ENCODE results near the gene ZNF536.
A peak's percentile ranks its signal among the peaks of the same experiment; 100 is the strongest.
"Not testable (repeated sequence)": the region's sequence is repeated elsewhere in the genome, so short reads cannot be mapped to it uniquely, and the experiment has no call there.

The ZNF536 gene

DNA sequence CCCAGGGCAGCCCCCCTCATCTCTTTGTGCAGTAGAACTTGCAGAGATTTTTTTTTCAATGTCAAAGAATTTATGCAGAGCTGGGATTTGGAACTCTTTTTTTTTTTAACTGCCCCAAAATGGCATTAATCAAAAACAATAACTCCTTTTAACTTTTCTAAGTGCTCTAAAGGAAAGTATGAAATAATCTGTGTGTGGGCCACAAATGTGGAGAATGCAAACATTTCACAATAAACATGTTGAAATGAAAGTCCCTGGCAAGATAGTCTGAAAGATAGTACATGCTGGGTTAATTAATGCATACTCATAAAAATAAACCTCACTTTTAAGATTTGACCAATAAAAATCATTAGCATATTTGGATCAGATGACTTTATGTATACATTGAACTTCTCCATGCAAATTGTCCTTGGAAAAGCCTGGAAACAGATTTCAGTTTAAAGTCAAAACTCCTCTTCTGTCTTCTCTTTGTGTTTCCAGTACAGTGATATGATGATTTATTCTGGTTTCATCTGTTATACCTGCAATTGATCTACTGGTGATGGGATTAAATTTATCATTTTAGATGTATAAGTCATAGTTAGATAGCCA, 30.5 kb upstream of the ZNF536 start:
- no peak for DNase-seq (ENCODE audit: low read depth)

DNA sequence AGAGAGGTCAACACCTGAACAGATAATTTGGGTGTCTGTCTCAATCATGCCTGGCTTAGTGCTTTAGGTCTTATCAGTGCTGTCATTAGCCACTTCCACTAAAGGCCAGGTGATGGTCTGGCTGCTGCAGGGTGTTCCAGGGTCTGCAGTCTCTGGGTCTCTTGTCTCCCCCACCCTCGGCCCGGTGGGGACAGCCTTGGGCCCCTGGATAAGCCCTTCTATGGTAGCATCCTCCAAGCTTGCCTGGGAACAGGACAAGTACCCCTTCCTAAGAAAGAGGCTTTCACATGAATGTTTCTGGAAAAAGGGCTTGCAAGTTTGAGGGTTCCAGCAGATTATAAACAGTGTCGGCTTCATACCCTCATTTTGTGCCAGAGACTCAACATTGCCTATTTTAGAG, 29.3 kb upstream of the ZNF536 start:
- DNase-seq (ENCODE audit: low read depth), result no peak

DNA sequence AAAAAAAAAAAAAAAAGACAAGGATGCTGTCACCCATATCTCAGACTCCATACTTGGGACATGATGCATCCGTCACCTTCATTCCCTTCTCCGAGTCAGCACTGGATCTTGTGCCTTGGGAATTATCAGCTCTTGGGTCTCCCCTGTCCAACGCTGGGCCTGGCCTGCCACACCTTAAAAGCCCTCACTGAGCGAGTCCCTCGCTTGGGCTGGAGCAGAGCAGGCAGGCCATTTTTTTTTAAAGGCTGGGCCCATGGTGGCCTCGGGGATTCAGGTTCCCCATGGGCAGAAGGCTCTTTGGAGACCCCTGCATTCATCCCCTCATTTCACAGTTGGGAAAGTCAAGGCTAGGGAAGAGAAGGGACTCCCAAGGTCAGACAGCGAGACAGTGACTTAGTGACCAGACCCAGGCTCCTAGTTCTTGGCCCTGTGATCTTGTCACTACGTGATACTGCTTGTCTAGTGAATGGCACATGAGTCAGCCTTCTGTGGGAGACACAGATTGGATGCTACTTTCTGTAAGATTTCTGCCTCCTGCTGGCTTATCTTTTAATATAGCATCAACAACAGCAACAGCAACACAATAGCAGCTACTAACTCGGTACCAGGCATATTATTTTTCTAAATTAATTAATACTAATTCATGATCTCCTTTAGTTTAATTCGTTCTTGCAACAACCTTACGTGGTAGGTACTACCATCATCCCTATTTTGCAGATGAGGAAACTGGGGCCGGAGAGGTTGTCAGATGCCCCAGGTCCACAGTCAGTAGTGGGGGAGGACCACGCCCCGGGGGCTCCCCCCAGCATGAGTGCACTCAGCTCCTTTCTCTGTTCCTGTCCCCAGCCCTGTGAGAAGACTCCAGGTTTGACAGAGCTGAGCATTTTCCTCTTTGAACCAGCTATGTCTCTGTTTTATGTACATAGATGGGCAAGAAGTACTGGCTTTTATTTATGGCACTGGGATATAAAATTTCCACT, 27.4 kb upstream of the ZNF536 start:
- peak; percentile 0 for DNase-seq (ENCODE audit: low read depth)

DNA sequence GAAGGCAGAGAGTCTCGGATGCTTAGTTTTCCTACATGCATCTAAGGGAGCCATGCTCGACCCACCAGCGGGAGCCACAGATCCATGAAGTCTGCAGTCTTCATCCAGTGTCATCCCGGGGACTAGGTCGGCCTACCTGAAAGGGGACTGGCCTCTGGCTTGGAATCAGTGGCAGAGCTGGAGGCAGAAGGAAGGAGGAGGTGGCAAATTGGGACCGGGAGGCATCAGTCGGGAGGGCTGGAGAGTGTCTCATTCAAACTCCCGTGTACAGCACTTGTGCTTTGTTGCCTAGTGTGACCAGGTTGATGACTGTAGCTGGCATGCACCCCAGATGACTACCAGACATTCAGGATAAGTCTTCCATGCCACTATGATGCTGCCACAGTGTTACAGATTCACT, 26.5 kb upstream of the ZNF536 start:
- DNase-seq (ENCODE audit: low read depth), result no peak

DNA sequence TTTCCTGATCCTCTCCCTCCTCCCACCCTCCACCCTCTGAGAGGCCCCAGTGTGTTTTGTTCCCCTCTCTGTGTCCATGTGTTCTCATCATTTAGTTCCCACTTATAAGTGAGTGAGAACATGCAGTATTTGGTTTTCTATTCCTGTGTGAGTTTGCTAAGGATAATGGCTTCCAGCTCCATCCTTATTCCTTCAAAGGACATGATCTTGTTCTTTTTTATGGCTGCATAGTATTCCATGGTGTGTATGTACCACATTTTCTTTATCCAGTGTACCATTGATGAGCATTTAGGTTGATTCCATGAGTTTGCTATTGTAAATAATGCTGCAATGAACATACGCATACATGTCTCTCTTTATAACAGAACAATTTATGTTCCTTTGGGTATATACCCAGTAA, 25.7 kb upstream of the ZNF536 start:
- DNase-seq (ENCODE audit: low read depth), result not testable (repeated sequence)

DNA sequence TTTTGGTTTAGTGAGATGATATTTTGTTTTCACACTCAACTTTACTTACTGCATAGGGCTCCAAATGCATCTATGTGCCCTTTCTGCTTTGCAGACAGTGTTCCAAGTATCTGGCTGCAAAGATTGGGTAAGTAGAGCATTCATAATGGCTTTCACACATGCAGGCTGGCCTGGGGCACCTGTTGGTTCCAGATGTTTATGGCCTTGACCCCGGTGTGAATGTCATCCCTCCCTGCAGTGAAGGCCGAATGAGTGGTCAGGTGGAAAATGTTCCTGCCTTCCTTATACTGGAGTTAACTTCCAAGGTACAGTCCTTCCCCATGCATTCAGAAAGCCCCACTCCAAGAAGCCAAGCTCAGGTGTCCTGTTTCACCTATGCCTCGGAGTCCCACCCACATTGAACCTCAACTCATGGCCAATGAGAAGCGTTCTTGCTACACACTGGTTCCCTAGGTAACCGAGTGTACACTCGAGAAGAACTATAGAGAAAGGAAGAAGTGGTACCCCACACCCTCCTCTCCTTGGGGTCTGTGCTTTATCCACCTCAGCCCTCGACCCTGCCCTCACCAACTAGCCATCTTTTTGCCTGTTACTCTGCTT, 23.0 kb upstream of the ZNF536 start:
- DNase-seq (ENCODE audit: low read depth), result no peak

DNA sequence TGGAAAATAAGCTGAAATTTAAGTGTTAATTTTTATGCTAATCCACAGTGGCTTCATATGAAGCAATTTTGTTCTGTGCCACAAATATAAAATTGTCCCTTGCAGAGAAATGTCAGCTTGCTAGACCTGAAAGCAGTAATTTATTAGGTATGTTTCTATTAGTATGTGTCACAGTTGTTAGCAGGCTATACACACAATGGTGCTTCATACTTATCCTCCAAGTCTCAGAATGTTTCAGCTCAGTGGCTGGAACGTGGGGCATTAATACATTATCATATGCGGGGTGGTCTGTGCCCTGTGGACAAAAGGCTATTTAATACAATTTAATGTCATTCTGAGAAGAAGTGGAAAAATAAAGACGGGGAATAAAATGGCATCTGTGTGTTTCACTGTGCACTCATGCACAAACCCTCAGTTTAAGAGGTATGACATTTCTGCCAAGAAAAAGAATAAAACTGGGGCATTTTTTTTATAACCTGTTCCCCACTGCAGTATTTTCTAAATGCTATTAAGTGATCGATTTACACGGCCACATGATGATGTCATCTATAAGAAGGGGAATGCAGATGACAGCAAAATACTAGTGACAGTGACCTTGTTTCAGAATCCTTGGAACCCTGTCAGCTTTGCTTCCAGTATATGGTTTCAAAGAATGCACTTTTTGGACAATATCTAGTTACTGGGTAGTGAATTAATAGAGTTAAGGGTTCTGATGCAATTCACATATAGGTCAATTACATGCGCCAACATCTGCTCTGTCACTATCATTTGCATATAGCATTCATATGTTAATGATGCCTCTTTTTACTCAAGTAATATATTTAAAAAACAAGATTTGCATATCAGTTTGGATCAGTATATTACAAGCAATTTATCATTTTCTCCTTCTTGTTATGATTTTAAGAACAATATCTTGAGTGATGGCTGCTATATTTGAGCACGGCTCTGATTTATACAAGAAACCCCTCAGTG, 21.2 kb upstream of the ZNF536 start:
- no peak for DNase-seq (ENCODE audit: low read depth)

DNA sequence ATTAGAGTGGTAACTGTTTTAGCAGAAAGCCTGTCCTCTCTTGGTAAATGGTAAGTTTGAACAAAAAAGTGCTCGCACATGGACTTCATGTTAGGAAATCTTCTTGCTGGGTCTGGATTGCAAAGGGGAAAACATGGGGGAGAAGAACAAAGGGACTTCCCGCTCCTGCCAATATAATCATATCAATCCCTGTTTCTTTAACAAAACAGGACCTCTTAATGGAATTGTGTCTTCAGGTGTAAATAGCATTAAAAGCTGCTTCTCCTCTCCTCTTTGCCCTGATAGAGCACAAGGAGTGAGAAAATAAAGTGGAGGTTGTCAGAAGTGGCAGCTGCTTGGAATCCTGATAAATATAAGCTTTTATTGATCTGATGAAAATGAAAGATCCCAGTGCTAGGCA, 20.4 kb upstream of the ZNF536 start:
- DNase-seq (ENCODE audit: low read depth), result no peak

DNA sequence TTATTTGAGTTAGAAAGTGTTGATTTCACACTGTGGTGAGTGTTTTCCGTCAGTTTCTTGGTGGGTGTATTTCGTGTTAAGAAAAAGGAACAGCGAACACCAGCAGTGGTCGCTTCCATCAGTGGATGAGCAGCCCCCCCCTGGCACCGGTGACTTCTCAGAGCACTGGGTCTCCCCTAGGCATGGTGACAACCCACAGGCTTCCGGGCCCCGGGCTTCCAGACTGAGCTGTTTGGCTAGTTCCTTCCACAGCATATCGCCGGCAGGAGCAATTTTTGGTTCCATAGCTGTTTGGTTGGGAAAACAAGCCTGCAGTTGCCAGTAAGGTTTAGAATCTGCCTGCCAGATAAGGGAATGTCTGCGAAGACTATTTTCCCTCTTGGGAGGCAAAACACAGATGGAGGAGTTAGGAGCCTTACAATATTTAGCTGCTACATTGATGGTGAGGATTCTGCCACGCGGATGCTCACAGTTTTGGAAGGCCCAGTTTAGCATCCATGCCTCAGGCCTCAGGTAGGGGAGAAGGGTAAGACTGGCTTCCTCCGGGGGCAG, 18.7 kb upstream of the ZNF536 start:
- no peak for DNase-seq (ENCODE audit: low read depth)

DNA sequence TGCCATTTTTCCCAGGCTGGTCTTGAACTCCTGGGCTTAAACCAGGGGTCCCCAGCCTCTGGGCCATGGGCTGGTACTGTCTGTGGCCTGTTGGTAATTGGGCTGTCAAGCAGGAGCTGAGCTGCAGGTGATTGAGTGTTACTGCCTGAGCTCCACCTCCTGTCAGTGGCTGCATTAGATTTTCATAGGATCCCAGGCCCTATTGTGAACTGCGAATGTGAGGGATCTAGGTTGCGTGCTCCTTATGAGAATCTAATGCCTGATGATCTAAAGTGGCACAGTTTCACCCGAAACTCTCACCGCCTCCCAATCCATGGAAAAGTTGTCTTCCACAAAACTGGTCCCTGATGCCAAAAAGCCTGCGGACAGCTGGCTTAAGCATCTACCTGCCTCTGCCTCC, 16.6 kb upstream of the ZNF536 start:
- no peak for DNase-seq (ENCODE audit: low read depth)

DNA sequence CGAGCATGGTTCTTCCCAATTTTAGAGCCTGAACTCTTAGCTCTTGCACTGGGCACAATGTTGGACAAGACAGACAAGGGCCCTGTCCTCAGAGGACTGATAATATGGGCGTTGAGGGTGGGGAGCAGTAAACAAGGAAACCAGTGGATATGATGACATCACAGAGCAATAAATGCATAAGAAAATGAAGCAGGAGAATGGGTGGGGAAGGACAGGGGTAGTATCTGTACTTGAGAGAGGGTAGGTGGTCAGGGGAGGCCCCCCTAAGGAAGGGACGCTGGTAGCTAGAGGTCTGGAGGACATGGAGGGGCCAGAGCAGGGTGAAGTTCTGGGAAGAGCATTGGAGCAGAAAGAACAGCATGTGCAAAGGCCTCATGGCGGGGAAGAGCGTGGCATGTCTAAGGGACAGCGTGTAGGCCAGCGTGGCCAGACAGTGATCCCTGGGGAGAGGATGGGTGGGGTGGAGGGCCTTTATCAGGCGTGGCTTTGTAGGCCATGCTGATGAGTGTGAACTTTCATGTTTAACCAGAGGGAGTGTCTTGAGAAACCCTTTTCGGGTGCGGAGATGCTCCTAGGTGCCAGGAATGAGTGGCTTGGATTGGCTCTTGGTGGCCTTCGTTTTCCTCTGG, 15.1 kb upstream of the ZNF536 start:
- DNase-seq (ENCODE audit: low read depth), result no peak

DNA sequence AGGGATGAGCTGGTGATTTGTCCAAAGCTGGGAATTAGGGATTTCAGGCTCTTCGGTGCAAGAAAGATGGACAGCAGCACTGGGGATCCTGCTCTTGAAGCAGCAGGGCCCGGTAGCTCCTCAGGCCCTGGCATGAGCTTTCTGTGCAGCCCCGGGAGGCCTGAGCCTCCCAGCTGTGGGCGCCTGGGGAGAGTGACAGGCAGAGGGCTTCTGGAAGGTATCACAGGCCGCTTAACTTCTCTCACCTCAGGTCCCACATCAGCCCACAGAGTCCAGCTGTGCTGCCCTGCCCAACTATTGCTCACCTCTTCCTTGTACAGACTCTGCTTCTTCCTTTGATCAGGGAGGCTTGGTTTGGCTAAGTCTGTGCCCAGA, 14.6 kb upstream of the ZNF536 start:
- no peak for DNase-seq (ENCODE audit: low read depth)

DNA sequence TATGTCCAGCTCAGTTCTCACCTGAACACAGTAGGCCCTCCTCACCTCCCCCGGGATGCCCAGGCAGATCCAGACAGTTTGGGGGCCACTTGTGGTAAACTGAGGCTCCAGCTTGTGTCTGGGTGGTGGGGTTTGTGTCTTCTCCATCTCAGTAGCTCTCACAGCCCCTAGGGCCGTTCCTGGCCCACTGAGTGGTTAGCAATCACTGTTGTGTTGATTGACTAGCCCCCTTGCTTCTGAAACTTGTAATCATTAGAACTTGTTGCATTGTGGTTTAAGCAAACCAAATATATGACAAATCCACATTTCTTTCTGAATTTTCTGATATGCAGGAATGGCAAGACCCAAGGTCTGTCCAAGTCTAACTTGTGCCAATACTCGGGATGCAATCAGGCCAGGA, 13.9 kb upstream of the ZNF536 start:
- no peak for DNase-seq (ENCODE audit: low read depth)

DNA sequence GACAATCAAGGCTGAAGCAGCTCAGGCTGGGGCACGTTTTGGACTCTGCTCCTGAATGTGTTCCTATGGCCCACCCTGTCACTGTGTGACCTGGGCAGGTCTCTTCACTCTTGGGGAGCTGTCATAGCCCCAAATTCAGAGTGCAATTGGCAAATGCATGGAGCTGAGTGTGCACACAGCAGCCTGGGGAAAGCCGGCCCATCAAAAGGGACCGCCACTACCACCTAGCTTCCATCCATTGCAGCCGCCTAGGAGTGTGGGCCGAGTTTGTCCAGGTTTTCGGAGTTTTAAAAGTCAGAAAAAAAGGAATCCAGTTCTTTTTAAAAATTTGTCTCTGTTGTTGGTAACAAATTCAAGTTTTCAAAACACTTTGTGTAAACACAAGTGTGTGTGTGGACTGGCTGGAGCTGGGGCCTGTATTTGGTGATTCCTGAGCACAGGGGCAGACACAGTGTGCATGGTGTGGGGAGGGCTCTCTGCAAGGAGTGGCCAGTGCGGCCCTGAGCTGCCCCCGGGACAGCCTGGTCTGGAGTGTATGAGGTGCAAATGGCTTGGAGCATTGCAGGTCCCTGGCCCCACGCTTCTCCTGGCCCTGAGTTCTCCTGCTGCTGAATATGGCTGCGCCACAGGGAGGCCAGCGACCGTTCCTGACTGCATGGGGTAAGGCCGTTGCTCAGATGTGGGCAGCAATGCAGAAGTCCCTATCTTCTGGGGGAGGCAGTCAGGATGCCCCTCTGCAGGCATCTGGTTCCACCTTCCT, 13.2 kb upstream of the ZNF536 start:
- no peak for DNase-seq (ENCODE audit: low read depth)

DNA sequence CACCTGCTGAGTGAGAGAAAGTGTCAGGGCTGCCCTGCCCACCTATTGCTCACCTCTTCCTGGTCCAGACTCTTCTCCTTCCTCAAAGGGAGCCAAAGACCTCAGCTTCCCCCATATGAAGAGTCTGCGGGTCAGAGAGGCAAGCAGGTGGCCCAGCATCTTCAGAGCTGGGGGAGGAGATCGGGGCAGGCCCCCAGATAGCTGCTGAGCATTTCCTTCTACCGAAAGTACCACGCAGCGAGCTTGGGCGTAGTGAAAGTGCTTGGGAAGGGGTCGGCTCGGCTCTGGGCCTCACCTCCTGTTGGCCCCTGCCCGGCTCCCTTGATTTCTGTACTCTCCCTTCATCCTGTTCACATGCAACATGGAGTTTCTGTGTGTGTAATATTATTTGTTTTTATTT, 12.2 kb upstream of the ZNF536 start:
- no peak for DNase-seq (ENCODE audit: low read depth)

DNA sequence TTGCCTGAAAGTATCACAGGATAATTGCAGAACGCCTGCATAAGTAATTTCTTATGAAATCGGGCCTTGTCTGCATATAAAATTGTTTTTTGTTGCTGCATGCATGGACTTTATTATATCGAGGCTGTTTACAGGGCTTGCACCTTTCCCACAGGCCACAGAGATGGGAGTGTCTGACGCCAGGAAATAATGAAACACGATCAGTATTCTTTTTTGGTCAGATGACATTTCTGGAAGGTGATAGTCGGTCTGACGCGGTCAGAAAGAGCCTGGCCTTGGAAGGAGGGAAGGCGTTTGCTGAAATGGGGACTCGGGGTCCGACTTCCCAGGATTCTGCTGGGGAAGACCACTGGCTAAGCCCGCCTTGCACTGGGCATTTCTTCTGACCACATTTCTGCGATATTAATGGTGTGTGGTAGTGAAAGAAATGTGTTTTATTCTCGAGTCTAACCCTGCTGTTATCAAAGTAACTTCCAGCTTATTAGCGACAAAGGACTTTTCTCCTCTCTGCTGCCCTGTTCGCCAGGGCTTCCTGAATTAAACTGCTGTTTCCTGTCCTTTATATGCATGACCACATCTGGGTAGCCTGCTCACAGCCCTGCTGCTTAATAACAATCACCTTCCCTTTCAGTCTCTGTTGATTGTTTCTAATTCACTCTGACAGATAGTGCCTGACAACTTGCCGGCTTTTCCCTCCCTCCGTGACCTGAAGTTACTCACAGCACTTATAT, 11.6 kb upstream of the ZNF536 start:
- no peak for DNase-seq (ENCODE audit: low read depth)

DNA sequence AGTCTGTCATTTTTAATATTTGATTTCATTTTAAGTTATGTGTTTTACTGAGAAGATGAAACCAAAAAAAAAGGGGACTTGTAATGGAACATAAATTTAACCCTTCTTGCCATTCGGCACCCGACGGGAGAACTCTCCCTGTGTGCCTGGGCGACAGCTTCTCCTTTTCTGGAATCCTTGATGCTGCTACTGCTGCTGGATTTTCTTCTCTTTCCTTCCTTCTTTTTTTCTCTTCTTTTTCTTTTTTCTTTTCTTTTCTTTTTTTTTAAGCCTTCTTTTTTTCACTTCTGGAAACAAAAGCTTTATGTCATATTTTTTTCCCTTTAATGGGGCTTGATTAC, 11.1 kb upstream of the ZNF536 start:
- DNase-seq (ENCODE audit: low read depth), result no peak

DNA sequence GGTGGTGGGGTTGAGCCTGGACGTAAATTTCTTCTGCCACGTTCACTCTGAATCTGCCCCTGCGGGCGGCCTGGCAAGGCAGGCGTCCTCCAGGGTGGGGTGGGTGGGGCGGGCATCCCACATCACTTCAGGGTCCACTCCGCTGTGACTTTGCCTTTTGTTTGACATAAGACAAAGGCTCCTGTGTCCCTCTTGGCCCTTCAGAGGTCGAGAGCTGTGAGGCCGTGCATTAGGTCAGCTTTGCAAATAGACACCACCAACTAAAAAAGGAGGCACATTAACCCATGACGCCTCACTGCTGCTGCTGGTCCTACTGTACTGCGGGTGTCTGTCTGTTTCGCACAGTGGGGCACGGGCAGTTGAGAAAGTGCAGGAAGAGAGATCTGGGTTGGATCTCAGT, 10.5 kb upstream of the ZNF536 start:
- DNase-seq (ENCODE audit: low read depth), result no peak

DNA sequence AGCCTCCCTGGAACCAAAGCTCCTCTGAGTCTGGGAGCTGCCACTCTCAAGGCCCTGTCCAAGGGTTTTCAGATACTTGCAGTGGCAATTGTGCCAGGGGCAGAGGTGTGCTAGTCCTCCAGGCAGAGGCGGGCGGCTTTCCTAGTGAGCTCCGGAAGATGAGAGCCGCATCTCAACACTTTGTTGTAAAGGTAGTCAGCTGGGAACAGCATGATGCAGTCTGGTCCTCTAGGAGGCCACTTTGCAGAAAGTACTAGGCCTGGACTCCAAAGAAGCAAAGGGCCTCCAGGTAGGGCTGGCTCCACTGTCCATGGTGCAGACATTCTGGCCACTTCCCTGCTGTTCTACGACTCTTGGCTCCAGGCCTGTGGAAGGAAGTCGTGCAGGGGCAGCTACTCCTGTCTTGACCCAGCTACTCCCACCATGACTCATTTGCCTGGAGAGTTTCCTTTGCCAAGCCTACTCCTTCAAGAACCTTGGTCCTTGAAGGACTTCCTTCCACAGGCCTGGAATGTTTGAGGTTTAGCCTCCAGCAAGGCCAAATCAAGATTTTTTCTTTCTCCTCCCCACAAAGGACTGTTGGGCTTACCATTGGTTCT, 9.9 kb upstream of the ZNF536 start:
- no peak for DNase-seq (ENCODE audit: low read depth)

DNA sequence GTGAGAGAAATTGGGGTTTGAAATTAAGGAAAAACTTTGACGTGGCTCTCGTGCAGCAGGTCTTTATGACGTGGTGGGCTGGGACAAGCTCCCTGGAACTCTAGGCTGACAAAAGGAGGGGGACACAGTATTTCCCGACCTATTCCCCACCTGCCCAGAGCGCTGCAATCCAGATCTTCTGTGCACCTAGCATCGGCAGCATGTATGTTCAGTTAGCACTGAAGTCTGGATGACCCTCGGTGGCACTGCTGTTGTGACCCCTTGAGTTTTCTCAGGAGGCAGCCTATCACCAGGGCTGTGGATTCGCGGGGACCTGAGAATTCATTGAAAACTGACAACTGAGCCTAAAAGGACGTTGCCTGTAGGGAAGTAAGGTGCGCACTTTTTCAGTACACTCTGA, 9.1 kb upstream of the ZNF536 start:
- no peak for DNase-seq (ENCODE audit: low read depth)

Measured in ELR (cell line).